Activated CD8-positive, alpha-beta memory T cell treated with anti-CD3 and anti-CD28 coated beads for 24 hours (primary cell): ENCODE results near the gene SLC16A13.
"Not testable (repeated sequence)": the region's sequence is repeated elsewhere in the genome, so short reads cannot be mapped to it uniquely, and the experiment has no call there.

Experiments
- DNase-seq: peaks from one replicate; pipeline ENCODE4 v3.0.0-alpha.2; 2020

SLC16A13 gene, protein sequence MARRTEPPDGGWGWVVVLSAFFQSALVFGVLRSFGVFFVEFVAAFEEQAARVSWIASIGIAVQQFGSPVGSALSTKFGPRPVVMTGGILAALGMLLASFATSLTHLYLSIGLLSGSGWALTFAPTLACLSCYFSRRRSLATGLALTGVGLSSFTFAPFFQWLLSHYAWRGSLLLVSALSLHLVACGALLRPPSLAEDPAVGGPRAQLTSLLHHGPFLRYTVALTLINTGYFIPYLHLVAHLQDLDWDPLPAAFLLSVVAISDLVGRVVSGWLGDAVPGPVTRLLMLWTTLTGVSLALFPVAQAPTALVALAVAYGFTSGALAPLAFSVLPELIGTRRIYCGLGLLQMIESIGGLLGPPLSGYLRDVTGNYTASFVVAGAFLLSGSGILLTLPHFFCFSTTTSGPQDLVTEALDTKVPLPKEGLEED

DNA sequence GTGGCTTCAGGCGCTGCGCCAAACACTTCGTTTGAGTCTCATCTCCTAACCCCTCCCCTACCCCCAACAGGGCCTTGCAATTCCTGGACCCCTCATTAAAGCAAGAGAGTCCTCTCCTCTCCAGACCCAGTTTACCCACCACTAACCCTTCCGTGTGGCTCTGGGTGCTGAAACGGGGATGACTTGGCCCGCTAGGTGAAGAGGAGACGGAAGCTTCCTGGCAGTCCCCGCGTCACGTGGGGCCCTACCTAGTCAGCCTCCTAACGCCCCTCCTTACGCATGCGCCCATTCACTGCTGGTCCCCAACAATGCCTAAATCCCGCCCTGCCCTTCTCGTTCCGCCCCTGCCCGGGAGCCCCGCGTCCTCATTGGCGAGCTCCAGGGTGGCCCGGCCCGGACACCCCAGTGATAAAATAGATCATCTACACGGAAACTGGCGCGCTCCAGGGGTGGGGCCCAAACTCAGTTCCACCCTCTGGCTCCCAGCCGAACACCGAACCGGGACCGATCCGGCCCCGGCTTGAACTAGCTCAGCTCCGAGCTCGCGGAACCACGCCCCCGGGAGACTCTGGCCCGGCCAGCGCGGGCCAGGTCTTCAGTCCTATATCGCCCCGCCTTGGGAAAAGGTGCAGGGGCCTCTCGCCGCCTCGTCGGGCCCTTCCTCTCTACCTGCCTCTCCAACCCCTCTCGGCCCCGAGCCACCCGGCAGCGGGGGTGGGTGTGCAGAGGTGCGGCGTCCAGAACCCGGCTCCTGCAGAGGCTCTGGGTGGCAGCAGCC, at the start of gene SLC16A13:
TSS of gene SLC16A13 (plus strand) at position 425 of the 778 bp plus-strand sequence. CDS start 368 bp downstream, outside the sequence.
- DNase-seq, result peak; percentile 96

DNA sequence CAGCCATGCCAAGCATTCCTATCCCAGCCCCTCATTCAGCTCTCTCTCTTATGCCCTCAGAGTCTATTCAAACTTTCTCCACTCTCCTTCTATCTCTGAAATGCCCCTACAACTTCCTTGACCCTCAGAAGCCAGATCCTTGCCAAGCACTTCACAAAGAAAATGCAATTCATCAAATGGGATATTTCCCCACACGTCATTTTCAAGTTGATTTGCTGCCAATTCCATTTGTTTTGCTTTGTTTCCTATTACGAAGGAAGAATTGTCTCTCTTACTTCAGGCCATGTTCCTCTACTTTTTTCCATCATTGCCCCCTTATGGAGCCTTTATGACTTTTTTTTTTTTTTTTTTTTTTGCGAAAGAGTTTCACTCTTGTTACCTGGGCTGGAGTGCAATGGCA, 49.1 kb upstream of the SLC16A13 start:
- DNase-seq, result no peak

DNA sequence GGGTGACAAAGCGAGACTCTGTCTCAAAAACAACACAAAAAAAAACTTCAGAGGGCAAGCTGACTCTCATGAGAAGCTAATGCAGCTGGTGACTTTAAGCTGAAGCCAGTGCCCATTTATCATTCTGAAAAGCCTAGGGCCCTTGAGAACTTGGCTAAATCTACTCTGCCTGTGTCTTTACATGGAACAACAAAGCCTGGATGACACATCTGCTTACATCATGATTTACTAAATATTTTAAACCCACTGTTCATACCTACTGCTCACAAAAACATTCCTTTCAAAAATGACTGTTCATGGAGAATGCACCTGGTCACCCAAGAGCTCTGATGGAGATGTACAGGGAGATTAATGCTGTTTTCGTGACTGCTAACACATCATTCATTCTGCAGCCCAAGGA, 46.0 kb upstream of the SLC16A13 start:
- DNase-seq, result peak; percentile 5

DNA sequence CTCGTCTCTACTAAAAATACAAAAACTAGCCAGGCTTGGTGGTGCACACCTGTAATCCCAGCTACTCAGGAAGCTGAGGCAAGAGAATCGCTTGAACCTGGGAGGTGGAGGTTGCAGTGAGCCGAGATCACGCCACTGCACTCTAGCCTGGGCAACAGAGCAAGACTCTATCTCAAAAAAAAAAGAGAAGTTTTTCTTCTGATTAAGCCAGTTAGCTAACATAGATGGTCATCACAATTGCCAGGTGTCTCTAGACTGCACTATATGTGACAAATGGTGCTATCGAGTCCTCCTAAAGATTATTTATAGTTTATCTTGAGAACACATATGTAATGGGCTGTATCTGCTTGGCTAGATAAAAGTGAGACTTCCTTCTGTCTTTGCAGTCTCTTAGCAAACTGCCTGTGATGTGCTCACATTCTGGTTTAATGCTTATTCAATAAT, 42.2 kb upstream of the SLC16A13 start:
- DNase-seq, result not testable (repeated sequence)

DNA sequence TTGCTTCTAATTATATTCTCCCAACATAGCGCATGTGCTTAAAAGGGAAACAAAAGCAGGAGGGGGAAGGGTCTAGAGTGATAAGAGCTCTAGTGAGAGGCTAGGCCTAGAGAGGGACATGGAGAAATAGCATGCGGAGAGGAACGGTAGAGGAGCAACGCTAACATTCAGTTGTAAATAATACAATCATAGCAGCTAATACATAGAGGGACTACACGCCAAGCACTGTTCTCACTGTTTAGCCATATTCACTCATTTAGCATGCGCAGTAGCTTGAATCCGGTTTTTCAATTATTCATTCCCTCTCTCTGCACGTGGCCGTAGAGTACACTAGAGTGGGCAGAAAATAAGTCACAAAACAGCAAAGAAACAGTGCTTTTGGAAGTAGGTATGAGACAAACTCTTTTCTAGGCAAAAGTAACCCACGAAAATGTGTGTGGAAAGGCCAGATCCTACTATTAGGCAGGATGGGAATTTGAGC, 41.7 kb upstream of the SLC16A13 start:
- DNase-seq, result no peak

DNA sequence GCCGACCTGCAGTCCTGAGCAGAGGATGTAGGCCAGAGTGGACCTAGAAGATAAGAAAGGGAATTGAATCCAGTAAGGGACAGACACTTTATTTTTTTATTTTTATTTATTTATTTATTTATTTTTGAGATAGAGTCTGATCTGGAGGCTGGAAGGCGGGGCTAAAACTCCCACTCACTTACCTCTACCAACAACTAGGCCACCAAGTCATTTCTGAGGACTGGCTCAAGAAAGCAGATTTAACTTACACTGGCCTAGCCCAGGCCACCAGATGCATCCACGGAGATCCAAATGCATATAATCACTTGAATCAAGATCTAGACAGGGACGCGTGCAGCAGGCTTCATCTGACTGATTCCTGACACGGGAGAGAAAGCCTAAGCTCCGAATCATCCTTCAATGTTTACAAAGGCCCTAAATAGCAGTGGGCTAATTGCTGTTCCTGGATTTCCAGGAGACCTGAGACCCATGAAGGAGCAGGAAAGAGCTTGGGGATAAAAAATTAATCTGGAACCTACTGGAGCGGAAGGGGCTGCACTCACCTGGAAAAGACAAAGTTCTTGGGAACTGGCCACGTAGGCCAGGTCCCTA, 41.1 kb upstream of the SLC16A13 start:
- no peak for DNase-seq

DNA sequence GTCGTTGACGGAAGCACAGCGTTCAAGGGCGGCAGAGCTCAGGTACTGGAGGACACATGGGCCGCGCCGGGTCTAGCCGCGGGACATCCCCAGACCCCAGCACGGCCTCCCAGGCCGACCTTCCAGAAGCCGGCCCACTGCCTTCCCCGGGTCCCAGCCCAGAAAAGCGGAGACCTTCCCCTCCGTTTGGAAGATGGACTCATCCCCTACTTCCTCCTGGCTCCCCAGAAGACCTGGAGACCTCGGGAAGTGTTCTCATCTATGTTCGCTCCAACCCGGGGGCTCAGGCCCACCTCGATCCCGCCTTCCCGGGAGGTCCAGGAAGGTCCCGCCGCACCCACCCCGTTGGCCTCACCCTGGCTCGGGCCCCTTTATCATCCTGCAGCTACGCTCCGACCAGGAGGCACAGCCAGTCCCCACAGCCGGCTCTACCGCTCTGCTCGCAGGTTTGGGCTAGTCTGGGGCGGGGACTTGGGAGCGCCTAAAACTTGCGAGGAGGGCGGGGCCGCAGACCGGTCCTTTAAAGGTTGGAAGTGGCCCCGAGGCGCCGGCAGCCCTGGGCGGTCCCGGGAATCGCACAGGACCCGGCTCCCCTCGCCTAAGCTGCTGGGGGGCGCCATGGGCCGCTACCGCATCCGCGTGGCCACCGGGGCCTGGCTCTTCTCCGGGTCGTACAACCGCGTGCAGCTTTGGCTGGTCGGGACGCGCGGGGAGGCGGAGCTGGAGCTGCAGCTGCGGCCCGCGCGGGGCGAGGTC, 40.1 kb upstream of the SLC16A13 start, which contains the start of gene ALOX12:
TSS of gene ALOX12 (plus strand) at position 550 of the 756 bp plus-strand sequence. CDS start at position 619, 69 bp downstream.
- no peak for DNase-seq

DNA sequence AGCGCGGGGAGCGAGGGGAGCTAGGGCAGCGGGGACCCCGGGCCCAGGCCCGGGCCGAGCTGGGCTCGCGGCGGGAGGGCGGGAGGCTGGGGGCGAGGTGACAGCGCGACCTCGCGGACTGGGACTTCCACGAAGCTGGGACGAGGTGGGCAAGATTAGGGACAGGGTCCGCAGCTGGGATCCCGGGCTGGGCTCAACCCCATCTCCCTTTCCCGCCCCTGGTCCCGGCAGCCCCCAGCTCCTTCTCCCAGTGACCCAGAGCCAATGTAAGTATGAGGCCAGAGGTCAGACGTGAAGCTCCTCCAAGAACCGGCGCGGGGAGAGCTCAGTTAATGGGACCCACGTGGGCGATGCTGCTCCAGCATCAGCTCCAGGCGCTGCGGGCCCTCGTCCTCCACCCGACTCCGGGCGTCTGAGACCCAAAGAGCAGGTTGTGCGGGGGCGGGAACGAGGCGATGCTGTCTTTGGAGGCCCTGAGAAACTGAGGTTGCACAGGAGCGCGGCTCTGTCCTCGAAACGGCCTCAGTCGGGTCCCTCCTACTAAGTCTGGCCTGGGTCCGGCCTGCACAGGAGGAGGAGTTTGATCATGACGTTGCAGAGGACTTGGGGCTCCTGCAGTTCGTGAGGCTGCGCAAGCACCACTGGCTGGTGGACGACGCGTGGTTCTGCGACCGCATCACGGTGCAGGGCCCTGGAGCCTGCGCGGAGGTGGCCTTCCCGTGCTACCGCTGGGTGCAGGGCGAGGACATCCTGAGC, 39.4 kb upstream of the SLC16A13 start:
- DNase-seq, result no peak

DNA sequence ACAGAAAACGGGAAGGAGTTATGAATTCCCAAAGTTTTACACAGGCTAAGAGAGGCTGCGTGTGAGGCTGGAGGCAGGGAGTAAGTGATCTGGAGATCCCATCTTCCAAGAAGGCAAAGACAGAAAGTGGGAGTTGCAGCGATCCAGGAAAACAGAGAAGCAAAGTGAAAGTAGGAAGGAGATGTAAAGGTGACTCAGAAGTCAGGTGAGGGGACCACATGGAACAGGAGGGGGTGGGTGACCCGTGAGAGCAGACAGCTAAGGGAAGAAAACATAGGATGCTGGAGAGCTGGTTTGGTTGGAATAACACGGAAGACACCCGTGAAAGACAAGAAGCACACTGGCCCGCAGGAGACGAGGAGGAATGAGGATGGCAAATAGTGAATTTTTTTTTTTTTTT, 38.6 kb upstream of the SLC16A13 start:
- DNase-seq, result no peak

DNA sequence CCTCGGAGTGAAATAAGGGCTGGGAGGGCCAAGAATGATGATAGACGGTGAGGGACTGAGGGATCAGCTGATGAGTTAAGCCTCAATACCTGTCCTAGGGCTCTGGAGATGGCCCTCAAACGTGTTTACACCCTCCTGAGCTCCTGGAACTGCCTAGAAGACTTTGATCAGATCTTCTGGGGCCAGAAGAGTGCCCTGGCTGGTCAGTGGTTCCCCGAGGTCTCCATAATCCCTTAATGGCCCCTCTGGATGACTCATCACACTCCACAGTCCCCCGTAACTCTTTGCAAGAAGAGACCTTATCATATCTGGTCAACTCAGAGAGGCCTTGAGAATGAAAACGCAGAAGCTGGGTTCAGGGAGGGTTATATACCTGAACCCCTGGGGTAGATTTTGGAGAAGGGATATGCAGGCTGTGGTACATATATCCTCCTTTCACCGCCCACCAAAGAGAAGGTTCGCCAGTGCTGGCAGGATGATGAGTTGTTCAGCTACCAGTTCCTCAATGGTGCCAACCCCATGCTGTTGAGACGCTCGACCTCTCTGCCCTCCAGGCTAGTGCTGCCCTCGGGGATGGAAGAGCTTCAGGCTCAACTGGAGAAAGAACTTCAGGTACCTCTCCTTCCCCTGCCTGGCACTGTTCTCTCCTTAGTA, 36.8 kb upstream of the SLC16A13 start:
- no peak for DNase-seq

DNA sequence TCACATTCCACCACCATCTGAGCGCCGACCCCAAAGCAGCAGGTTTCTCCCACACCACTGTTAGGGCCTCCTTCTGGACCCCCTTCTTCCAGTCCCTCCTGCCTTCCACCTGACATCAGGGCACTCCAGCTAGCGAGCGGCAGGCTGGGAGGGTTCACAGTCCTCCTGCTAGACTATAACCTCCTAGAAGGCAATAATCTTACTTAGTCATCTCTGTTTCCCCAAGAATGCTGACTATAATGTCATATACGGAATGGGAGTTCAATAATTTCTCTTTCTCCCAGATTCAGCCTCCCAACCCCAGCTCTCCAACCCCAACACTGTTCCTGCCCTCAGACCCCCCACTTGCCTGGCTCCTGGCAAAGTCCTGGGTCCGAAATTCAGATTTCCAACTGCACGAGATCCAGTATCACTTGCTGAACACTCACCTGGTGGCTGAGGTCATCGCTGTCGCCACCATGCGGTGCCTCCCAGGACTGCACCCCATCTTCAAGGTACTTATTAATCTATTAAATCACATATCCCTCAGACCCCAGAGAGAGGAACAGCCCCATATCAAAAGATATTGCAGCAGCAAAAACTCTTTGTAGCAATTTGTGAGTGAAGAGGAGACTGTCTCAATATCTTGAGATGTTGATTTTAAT, 34.4 kb upstream of the SLC16A13 start:
- no peak for DNase-seq

DNA sequence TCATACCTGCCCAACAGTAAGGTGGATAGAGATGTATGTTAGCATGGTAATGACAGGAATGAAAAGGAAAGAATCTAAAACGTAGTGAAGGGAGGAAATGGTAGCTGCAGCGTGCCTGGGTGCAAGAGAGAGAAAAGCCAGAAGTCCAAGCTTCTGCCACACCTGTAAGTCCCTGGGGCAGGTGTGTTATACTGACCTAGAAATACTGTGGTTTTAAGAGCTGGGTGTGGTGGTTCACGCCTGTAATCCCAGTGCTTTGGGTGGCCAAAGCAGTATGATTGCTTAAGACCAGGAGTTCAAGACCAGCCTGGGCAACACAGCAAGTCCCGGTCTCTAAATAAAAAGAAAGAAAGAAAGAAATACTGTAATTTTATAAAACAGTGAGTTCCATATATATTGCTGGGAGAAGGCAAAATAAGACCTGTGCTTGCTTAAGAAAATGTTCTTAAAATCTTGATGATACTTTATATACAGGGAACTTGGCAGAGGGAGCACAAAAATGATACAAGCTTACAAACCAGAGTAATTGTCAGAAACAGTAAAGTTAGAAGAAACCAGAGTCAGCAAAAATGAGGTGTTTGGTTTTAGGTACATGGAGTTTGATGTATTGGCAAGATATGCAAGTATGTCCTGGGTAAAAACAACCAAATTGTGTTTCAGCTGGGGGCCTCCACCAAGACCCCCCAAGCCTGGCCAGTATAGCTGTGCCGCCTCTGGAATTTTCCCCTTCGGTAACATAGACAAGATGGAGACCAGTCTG, 33.3 kb upstream of the SLC16A13 start:
- DNase-seq, result no peak

DNA sequence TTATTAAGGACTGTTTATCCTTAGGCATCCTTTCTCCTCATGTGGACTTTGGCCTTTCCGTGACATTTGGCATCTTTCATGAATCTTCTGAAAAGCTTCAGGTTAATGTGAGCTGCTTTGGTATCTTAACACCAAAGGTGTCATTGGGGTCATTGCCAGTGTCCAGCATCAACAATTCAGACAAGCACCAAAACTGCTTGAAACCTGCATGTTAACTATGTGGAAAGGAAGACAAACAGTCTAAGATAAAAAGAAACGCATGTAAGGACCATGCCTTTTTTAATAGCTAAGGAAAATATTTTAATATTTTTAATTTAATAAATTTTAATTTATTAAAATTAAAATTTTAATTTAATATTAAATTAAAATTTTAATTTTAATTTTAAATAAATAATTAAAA, 32.1 kb upstream of the SLC16A13 start:
- DNase-seq, result no peak

DNA sequence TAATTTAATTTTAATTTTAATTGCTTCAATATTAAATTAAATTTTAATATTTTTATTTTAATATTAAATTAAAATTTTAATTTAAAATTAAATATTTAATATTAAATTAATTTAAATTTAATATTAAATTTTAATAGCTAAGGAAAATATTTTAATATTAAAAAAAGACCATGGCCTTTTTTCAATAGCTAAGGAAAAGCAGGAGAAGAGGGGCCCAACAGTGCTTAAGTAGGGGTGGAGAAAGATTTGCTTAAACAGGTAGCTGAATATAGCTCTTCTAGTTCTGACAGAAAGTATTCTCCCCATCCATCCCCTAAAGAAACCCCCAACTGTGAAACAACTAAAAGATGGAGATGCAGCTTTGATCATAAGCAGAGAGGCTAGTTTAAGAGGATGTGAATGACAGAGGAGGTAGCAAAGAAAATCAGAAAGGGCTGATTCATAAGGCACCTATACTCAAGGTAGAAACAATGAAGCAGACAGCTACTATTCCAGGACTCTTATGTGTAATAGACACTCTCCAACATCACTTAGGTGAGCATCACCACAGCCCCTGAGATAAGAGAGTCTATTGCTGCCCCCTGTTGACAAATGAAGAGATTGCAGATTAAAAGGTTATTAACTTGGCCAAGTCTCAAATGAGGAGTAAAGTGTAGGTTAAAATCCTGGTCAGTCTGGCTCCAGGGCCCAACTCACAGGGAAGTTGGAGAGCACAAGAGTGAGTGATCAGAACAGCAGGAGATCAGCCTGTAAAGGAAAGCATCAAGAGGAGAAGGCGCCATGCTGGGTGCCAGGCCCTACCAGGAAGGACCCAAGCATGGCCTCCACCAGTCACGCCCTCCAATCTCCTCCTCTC, 31.2 kb upstream of the SLC16A13 start:
- peak; percentile 68 for DNase-seq

DNA sequence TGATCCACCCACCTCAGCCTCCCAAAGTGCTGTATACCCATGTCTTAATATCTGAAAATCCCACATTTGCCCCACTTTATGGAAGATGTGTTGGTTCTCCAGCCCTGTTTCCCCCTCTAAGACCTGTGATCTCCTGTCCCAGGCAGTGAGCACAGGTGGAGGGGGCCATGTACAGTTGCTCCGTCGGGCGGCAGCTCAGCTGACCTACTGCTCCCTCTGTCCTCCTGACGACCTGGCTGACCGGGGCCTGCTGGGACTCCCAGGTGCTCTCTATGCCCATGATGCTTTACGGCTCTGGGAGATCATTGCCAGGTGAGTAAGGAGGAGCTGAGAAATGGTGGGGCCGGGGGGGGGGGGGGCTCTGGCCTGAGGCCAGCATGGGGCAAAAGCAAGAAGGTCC, 30.1 kb upstream of the SLC16A13 start:
- no peak for DNase-seq

DNA sequence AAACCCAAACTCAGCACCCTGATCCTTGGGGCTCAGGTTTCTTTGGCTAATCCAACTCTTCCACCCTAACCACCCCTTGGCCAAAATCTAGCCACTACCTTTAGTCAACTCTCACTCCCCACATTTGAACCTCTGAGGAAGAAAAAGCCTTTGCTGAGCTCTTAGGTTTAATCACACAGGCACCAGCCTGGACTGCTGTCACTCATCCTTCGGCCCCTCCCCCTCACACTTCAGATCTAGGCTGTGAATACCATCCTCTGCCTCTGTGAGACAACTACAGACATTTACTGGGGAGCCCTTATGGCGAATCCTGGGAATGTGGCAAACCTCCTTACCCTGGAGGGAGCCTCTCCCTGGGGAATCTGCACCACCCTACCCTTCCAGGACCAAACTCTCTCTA, 28.7 kb upstream of the SLC16A13 start:
- DNase-seq, result no peak

DNA sequence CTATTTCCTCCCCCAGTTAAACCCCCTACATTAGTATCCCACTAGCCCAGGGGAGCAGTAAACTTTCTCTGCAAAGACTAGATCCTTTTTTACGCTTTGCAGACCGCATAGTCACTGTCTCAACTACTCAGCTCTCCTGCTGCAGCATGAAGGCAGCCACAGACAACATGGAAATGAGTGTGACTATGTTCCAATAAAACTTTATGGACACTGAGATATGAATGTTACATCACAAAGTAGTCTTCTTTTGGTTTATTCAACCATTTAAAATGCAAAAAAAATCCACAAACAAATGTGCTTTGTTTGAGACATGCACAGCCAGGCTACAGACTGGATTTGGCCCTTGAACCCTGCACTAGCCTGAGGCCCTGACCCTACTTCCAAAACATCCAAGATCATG, 25.3 kb upstream of the SLC16A13 start:
- no peak for DNase-seq

DNA sequence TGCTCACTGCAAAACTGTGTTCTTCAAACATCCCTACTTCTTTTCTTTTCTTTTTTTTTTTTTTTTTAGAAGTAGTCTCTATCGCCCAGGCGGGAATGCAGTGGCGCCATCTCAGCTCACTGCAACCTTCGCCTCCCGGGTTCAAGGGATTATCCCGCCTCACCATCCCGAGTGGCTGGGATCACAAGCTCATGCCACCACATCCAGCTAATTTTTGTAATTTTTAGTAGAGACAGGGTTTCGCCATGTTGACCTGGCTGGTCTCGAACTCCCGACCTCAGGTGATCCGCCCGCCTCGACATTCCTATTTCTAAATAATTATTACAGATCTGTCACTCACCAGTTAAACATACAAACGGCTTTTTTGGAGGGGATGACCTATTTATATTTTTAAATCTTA, 24.4 kb upstream of the SLC16A13 start:
- DNase-seq, result no peak

DNA sequence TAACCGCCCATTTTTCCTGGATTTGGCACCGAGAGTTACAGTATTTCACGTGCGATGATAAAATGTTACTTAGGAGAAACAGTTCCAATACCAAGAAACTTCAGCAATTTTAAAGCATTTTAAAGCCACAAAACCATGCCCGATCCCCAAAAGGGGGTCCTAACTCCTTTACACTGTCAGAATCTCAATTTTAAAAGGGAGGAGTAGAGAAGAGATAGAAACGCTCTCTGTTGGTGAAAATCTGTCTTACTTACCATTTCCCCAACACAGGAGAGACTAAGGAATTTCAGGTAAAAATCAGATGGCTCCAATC, 23.9 kb upstream of the SLC16A13 start:
- no peak for DNase-seq
